GM18873 (cell line): ENCODE results near the gene RPP30.

Experiments used
- ATAC-seq: cut with Tn5 transposase; IDR thresholded peaks from one replicate; pipeline ENCODE4 v1.9.1; 2021; ENCODE audit warnings: mild to moderate bottlenecking, moderate library complexity, moderate number of reproducible peaks; ENCODE audit not compliant: unreplicated experiment, low FRiP score

The RPP30 gene

DNA sequence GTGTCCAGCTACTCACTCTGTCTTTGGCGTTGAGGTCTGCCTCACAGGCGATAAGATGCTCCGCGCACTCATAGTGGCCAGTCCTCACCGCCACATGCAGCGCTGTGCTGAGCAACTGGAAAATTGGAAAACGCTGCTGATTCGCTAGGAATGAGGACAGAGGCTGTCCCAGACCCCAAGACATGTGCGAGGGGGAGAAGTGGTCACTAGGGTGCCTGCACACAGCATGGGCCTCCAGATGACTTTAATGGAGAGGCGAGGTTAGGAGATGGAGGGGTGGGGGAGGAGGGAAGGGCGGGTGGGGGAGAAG, 43.9 kb downstream of the RPP30 start:
- ATAC-seq, result no peak

DNA sequence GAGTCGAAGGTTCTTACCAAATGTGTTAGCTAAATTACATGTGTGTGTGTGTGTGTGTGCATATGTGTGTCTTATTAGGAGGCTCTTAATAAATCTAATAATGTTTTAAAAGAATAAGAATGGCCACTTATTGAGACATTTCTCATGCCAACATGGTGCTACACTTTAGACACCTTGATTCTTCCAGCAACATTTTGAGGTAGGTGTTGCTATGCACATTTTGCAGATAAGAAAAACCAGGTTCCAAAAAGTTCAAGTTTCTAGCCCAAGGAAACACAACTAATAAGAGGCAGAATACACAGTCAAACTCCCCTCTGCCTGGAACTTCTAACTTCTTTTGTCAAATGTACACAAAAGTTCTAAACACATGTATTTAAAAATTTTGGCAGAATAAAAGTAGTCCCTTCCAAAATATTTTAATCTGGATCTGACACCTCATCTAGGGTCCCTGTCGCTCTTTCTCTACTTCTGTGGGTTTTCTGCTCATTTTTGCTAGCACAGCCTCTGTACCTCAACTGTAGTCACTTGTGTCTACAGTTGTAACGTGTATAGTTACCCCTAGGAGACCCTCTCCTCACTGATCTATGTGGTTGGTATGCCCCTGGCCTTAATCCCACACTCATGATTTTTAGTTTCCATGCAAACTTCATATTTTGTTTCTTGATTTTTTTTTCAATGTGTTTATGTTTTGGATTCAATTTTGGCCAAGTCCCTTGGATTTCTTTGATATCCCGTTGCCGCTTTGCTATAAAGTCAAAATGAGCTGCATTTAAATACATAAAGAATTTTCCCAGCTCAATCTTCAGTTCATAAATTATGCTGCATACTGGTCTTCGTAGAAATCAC, 44.8 kb downstream of the RPP30 start:
- no peak for ATAC-seq

GRCh38 chr10:90917238-90917967, 45.6 kb downstream of the RPP30 start:
- ATAC-seq, result no peak

- ATAC-seq, result no peak
These were observed 46.2 kb downstream of the RPP30 start for GRCh38 chr10:90917968-90918318.

GRCh38 chr10:90919683-90920574, 48.2 kb downstream of the RPP30 start:
- no peak for ATAC-seq

GRCh38 chr10:90920986-90921666, 49.4 kb downstream of the RPP30 start, which contains the start of gene ANKRD1:
ANKRD1 (minus strand) TSS chr10:90921087; CDS start chr10:90921027, 60 bp downstream.
- ATAC-seq, result no peak

- no peak for ATAC-seq
These were observed 50.1 kb downstream of the RPP30 start for GRCh38 chr10:90921906-90922305.

GRCh38 chr10:90923111-90923731, 51.4 kb downstream of the RPP30 start:
- no peak for ATAC-seq

DNA sequence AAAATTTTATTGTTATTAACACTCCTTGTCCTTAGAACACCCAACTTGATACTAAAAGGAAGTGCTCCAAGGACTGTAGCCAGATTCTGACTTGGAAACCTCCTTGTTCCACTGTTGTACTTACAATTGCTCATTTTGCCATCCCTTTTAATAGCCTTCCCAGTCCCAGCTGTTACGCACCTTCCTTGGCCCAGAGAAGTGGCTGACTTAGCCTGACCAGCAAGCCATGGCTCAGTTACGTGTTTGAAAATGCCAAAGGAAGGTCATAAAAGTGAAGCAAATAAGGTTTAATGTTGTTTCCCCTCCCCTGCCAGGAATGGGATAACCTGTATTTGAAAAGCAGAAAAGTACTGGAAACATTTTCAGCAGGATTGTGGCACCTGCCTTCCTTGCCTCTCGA, 52.8 kb downstream of the RPP30 start:
- no peak for ATAC-seq

- no peak for ATAC-seq
These were observed 53.6 kb downstream of the RPP30 start for GRCh38 chr10:90925079-90926029.

DNA sequence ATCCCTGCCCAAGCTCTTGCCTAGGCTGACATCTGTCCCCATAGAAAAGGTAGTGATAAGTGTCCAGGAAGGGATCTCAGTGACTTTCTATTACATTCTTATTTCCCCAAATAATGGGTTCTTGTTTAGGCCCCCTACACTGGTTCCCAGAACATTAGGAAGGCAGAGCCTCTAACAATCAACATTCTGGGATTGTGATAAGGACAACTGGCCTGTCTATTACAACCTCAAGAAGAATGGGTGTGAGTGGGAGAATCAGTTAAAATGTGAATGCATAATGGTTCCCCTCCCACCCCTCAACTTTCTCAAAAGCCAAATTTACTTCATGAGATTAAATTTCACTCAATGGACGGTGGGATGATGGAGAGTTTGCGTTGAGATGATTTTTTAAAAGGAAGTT, 55.5 kb downstream of the RPP30 start:
- ATAC-seq, result no peak

- no peak for ATAC-seq
These were observed 57.4 kb downstream of the RPP30 start for GRCh38 chr10:90929179-90929578.

- ATAC-seq, result no peak
These were observed 58.5 kb downstream of the RPP30 start for GRCh38 chr10:90930070-90930837.

- ATAC-seq, result no peak
These were observed 59.4 kb downstream of the RPP30 start for GRCh38 chr10:90930971-90931871.

DNA sequence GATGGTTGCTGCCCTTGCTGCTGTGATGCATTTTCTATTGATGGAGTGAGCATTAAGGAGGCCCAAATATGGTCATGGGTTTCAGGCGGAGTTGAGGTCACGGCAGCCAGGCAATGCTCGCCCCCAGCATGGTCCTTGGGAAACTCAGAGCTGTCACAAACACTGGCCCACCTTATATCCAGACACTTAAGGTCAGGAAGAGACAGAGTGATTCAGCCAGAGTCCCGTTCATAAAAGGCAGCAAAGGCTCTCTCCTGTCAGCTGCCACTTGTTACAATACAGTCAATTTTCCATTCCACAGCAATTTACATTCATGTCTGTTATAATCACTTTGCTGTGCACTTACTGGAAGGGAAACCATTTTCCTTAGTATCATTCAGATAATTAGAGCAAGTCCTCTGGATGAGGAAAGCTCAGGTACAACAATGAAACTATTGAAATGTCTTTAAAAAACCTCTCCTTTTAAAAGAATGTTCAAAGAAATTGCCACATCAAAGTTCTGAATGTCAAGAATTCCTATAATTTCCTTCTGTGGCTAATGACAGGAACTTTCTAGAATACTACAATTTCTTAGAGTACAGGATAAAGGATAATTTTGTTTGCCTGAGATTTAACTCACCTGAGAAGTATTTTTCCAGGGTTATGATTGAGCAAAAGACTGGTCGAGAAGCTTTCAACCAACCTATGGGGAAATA, 64.0 kb downstream of the RPP30 start:
- ATAC-seq, result no peak

DNA sequence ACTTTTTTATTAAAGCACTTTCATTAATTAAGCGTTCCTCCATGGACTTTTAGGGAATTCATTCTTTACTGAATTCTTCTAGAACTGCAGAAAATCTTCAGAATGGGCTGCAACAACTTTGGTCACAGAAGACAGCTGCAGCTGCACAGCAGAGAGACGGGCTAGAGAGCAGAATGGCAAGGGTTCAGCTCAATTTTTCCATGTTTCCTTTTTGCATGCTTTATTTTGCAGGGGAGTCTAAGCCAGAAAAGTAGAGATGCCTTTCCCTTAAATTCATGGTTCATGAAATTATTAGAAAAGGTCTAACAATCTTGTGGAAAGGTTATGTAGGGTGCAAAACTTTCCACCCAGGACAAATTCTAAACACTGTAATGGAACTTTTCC, 64.5 kb downstream of the RPP30 start:
- no peak for ATAC-seq
